ENCODE measurements around the gene KIRREL3. TPM values are rescaled to one million over a fixed set of nuclear protein-coding genes. Genes with fewer than 3 reads are reported as not detected.

The KIRREL3 gene
- total and polyA plus RNA-seq, 12 donors: 0.13 to 0.58 (median 0.30) TPM

DNA sequence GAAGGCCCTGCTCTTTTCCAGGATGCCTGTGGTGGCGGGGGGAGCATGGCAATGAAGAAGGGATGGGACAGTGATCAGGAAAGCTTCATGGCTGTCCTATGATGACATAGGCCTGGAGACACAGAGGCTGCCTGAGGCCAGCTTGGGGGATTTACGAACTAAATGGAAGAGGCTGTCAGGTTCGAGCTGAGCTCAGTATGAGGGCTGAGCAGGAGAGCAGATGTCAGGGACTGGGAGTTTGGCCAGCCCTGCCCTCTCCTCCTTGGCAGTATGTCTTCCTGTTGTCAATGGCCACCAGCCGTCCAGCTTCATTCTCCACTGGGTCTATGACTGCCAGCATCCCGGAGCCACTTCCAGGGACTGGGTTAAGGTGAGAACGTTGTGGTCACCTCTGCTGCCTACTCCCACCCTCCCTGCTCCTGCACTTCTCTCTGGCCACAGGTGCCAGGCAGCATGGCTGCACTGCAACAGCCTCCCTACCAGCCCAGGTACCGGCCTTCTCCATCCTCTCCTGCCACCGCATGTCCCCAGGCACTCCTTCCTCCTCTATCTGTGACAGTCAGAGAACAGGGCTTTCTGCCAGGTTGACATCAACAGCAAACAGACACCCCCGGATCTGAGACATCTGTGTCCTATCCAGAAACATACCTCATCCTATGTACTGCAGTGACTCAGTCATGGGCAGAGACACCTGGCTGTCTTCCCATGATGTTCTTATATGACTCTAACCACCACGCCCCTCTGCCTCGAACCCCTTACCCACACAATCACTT lies 75.1 kb downstream of the KIRREL3 start:
- peaks cover 0 to 9% (median 0%) of the 10 kb centered on the region in 9 donors for H3K4me1 ChIP-seq
- DNase-seq (no peak), ATAC-seq (peak in 1 of 8 donors; percentile 43)
- H3K27me3 ChIP-seq: peaks cover 0 to 5% (median 0%) of the 10 kb centered on the region in 7 donors
- WGBS, 2 donors: 61 to 64% methylated on average over 11 of the region's 11 CpGs
- H3K36me3 ChIP-seq: no peaks in the 10 kb centered on the region
- no peak overlapping the region for H3K4me3 ChIP-seq
- intact Hi-C loops (cut with DNase I): no loop called here
- TF ChIP-seq, protein P1, sequence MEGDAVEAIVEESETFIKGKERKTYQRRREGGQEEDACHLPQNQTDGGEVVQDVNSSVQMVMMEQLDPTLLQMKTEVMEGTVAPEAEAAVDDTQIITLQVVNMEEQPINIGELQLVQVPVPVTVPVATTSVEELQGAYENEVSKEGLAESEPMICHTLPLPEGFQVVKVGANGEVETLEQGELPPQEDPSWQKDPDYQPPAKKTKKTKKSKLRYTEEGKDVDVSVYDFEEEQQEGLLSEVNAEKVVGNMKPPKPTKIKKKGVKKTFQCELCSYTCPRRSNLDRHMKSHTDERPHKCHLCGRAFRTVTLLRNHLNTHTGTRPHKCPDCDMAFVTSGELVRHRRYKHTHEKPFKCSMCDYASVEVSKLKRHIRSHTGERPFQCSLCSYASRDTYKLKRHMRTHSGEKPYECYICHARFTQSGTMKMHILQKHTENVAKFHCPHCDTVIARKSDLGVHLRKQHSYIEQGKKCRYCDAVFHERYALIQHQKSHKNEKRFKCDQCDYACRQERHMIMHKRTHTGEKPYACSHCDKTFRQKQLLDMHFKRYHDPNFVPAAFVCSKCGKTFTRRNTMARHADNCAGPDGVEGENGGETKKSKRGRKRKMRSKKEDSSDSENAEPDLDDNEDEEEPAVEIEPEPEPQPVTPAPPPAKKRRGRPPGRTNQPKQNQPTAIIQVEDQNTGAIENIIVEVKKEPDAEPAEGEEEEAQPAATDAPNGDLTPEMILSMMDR (IDR thresholded peaks at IDR 0.05): no peak
- no peaks in the 10 kb centered on the region for H3K9me3 ChIP-seq
- no peak overlapping the region for H3K27ac ChIP-seq

DNA sequence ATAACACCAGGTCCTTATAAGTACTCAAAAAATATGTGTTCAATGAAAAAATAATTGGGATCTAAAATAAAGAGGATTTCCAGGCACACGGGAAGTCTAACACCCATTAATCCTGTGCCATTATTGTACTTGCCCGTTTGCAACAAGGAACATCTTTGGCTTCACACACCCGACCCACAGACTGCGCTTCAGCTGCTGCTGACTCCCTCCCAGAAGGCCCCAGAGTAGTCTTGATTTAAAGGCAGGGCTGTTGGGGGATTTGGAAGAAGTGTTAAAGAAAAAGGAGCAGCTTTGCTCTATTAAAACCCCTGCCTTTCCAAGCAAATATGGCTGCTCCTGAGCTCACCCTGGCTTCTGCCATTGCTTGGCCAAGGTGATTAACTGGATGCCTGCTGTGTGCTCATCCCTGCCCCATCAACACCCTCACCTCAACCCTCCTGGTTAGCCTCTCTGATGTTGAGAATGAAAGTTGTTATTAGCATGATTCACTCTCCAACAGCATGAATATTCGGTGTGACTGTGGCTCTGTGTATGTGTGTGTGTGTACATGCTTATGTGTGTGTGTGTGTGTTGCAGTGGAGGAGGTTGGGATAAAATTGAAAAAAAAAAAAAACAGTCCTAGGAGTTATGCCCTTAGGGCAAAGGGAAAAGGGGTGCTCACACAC lies 76.1 kb downstream of the KIRREL3 start:
- TF ChIP-seq, protein P1 (IDR thresholded peaks at IDR 0.05): no peak
- Histone ChIP-seq H3K27ac (no peak overlapping the region), H3K4me1 (peaks cover 0 to 7% (median 0%) of the 10 kb centered on the region in 9 donors), H3K36me3 (no peaks in the 10 kb centered on the region), H3K27me3 (peaks cover 0 to 5% (median 0%) of the 10 kb centered on the region in 7 donors), H3K4me3 (no peak overlapping the region), H3K9me3 (no peaks in the 10 kb centered on the region)
- DNase-seq: no peak
- ATAC-seq: no peak
- intact Hi-C loops (cut with DNase I): no loop called here
- whole genome bisulfite sequencing, 2 donors: 63 to 74% methylated on average over 5 of the region's 5 CpGs

DNA sequence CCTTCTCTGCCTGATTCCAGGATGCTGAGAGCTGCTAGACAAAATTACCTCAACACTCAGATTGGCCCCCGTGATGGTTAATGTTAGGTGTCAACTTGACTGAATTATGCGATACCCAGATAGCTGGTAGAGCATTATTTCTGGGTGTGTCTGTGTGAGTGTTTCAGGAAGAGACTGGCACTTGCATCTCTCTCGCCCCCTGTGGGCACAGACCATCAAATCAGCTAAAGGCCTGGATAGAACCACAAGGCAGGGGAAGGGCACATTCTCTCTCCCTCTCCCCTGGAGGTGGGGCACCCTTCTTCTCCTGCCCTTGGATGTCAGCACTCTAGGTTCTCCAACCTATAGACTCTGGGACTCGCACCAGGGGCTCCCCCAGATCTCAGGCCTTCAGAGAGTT lies 79.7 kb downstream of the KIRREL3 start:
- peaks cover 0 to 5% (median 0%) of the 10 kb centered on the region in 7 donors for H3K27me3 ChIP-seq
- no peaks in the 10 kb centered on the region for H3K36me3 ChIP-seq
- no peak for DNase-seq
- no peak overlapping the region for H3K4me3 ChIP-seq
- H3K9me3 ChIP-seq: no peaks in the 10 kb centered on the region
- 90% methylated on average over 4 of the region's 4 CpGs for WGBS, 2 donors
- intact Hi-C loops (cut with DNase I): no loop called here
- ATAC-seq: no peak
- no peak overlapping the region for H3K27ac ChIP-seq
- TF ChIP-seq, protein P1 (IDR thresholded peaks at IDR 0.05): no peak
- H3K4me1 ChIP-seq: no peaks in the 10 kb centered on the region

DNA sequence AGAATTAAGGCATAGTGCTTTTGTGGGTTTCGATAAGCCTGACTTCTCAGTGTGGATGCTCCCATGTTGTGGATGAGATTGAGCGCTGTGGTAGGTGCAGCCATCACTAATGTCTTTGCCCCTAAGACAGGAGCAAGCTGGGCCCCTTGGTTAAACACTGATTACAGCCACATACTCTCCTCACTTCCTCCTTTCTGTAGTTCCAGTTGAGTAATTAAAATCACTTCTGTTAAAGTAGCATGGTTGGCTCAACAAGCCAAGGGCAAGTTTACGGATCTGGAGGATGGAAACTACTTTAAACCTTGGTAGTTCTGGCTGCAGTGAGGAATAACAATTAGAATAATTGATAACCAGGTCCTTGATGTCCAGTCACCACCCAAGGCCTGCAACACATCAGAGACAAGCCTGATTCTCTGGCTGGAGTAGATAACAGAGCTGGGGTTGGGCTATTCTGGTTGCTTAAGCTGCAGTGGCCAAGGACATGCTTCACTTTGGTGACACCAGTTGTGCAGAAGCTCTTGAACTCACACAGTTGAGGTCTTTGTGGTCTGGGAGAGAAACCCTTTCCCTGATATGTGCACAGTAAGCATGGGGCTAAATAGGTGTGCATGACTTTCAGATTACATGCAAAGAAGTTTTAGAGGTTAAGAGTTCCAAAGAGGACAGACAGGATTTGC lies 81.3 kb downstream of the KIRREL3 start:
- H3K36me3 ChIP-seq: no peaks in the 10 kb centered on the region
- intact Hi-C loops (cut with DNase I): no loop called here
- no peak for DNase-seq
- no peak for ATAC-seq
- WGBS, 2 donors: 69 to 75% methylated on average over 3 of the region's 3 CpGs
- no peaks in the 10 kb centered on the region for H3K9me3 ChIP-seq
- TF ChIP-seq, protein P1 (IDR thresholded peaks at IDR 0.05): no peak
- H3K27ac ChIP-seq: no peak overlapping the region
- no peaks in the 10 kb centered on the region for H3K4me1 ChIP-seq
- H3K27me3 ChIP-seq: peaks cover 0 to 3% (median 0%) of the 10 kb centered on the region in 7 donors
- H3K4me3 ChIP-seq: no peak overlapping the region
